SU-DHL-6 (cell line): ENCODE data around the gene B3GNT9.

ENCODE experiments used
- H2AFZ ChIP-seq: fragments of 200-600 bp; sonication (generic); 2 replicates; pipeline ENCODE4 v1.6.1; 2014; ENCODE audit warnings: low read depth, mild to moderate bottlenecking, moderate library complexity, mixed read lengths, antibody characterized with exemption, low read length; ENCODE audit not compliant: severe bottlenecking
- H3F3A ChIP-seq: fragments of 200-600 bp; shearing (Covaris generic); 2 replicates; pipeline ENCODE4 v1.6.0; 2016; ENCODE audit warnings: antibody characterized with exemption, mild to moderate bottlenecking; ENCODE audit not compliant: insufficient read depth
- H3K27ac ChIP-seq: fragments of 200-600 bp; sonication (generic); 2 replicates; pipeline ENCODE4 v1.5.1; 2016; ENCODE audit warnings: low read depth, mild to moderate bottlenecking, low read length, moderate library complexity, mixed read lengths
- H3K27me3 ChIP-seq: fragments of 200-600 bp; sonication (generic), shearing (Covaris generic); 2 replicates; pipeline ENCODE4 v1.6.0; 2014; ENCODE audit warnings: mild to moderate bottlenecking, low read length
- H3K36me3 ChIP-seq: fragments of 200-600 bp; sonication (generic); 2 replicates; pipeline ENCODE4 v1.6.1; 2014; ENCODE audit warnings: mild to moderate bottlenecking, low read length, mixed read lengths
- H3K4me2 ChIP-seq: fragments of 300-600, 200-600 bp; shearing (Covaris generic), sonication (generic); 2 replicates; pipeline ENCODE4 v1.6.0; 2014; ENCODE audit warnings: low read length, low read depth, mild to moderate bottlenecking; ENCODE audit not compliant: poor library complexity, severe bottlenecking
- H3K4me3 ChIP-seq: fragments of 200-600 bp; sonication (generic); 2 replicates; pipeline ENCODE4 v1.5.1; 2014; ENCODE audit warnings: antibody characterized with exemption, low read length, mild to moderate bottlenecking, mixed read lengths; ENCODE audit not compliant: insufficient read depth, poor library complexity, severe bottlenecking
- H3K79me2 ChIP-seq: fragments of 200-600 bp; sonication (generic); 2 replicates; pipeline ENCODE4 v1.6.1; 2014; ENCODE audit warnings: mild to moderate bottlenecking, low read length, moderate library complexity; ENCODE audit not compliant: insufficient read depth
- H3K9ac ChIP-seq: fragments of 200-600 bp; sonication (generic); 2 replicates; pipeline ENCODE4 v1.7.0; 2014; ENCODE audit warnings: mild to moderate bottlenecking, low read length
- H3K9me2 ChIP-seq: fragments of 200-600 bp; sonication (generic); replicated peaks from 2 replicates; pipeline ENCODE4 v1.6.1; 2014; ENCODE audit warnings: low read length; ENCODE audit not compliant: insufficient read depth
- H3K9me3 ChIP-seq: fragments of 200-600 bp; sonication (generic); 2 replicates; pipeline ENCODE4 v1.6.1; 2014; ENCODE audit warnings: low read length, mixed read lengths; ENCODE audit not compliant: insufficient read depth
- H4K20me1 ChIP-seq: fragments of 200-600 bp; sonication (generic); 2 replicates; pipeline ENCODE4 v1.6.1; 2014; ENCODE audit warnings: low read depth, mild to moderate bottlenecking, antibody characterized with exemption, low read length, moderate library complexity, mixed read lengths
- EZH2phosphoT487 ChIP-seq: fragments of 200-600 bp; sonication (generic), shearing (Covaris generic); conservative IDR thresholded peaks from 2 replicates; pipeline ENCODE4 v1.6.1; 2018; ENCODE audit warnings: mild to moderate bottlenecking, antibody characterized with exemption, low read length, moderate library complexity, mixed read lengths
- TF ChIP-seq, protein P1 (sequence below): fragments of 200-600 bp; sonication (generic); IDR thresholded peaks from one replicate; pipeline ENCODE4 v1.5.1; 2017; ENCODE audit warnings: antibody characterized with exemption, mild to moderate bottlenecking, low read length, moderate library complexity; ENCODE audit not compliant: insufficient read depth, poor library complexity, severe bottlenecking

Gene B3GNT9

DNA sequence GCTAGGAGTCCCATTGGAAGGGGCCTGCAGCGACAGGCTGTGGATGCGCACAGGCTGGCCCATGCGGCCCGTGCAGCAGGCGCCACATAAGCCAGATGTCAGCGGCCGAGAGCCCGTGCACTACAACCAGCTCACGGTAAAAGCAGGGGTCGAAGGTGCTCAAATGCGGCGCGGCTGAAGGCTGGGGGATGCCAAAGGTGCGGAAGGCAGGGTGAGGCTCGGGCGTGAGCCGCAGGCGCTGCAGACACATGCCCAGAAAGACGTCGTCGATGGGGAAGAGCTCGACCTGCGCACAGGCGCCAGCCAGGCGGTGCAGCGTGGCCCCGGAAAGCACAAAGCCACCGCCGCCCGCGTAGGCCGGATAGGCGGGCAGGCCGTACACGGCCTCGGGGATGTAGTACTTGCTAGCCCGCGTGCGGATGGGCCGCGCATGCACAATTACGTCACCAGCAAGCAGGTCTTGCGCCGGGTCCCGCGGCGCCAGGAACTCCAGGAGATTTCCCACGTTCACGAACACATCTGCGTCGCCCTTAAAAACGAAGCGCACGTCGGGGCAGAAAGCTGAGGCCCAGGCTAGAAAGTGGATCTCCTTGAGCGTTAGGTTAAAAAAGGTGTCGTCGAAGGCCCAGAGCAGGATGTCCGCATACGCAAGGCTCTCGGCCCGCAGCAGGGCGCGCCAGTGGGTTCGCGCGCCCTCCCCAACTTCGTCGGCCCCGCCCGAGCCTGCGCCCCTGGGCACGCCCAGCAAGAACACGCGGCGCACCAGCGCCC is 1.3 kb downstream of the B3GNT9 start:
- Histone ChIP-seq H3K9me3 (no peaks in the 10 kb centered on the region), H3K9me2 (no peaks in the 10 kb centered on the region), H3K4me2 (no peak overlapping the region), H3K27ac (no peak overlapping the region), H3K36me3 (no peaks in the 10 kb centered on the region), H3F3A (no peaks in the 10 kb centered on the region), H3K4me3 (no peak overlapping the region), H2AFZ (no peak overlapping the region), H3K9ac (no peak overlapping the region), H3K27me3 (no peaks in the 10 kb centered on the region), H3K79me2 (no peaks in the 10 kb centered on the region), H4K20me1 (no peaks in the 10 kb centered on the region)
- TF ChIP-seq, protein P1, sequence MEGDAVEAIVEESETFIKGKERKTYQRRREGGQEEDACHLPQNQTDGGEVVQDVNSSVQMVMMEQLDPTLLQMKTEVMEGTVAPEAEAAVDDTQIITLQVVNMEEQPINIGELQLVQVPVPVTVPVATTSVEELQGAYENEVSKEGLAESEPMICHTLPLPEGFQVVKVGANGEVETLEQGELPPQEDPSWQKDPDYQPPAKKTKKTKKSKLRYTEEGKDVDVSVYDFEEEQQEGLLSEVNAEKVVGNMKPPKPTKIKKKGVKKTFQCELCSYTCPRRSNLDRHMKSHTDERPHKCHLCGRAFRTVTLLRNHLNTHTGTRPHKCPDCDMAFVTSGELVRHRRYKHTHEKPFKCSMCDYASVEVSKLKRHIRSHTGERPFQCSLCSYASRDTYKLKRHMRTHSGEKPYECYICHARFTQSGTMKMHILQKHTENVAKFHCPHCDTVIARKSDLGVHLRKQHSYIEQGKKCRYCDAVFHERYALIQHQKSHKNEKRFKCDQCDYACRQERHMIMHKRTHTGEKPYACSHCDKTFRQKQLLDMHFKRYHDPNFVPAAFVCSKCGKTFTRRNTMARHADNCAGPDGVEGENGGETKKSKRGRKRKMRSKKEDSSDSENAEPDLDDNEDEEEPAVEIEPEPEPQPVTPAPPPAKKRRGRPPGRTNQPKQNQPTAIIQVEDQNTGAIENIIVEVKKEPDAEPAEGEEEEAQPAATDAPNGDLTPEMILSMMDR: no peak
- no peak for TF ChIP-seq EZH2phosphoT487

DNA sequence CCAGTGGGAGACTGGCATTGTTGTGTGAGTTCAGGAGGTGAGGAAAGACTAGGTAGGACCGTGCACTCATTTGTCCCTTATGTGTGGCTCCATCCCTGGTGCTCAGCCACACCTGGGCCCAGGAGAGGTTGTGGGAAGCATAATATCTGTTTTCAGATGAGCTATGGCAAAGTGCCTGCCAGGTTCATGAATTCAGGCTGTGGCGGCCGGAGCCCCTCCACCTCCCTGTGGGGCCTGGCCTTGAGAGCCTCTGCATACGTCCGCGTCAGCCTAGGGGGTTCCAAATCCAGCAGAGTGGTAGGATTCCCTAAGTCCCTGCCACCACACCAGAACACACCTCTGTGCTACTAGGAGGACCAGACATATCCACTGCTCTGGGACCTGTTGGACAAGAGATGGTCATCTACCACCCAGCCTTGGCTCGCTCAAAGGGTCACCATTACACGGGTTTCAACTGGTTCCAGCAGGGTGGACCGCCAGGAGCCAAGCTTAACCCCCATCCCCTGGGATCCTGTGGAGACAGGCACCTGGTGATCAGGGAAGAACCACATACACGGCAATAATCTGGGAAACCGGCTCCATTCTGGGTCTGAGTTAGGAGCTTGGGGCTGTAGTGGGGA is 2.0 kb downstream of the B3GNT9 start:
- H4K20me1 ChIP-seq: no peaks in the 10 kb centered on the region
- no peak overlapping the region for H3K9ac ChIP-seq
- no peak overlapping the region for H2AFZ ChIP-seq
- no peaks in the 10 kb centered on the region for H3K36me3 ChIP-seq
- no peaks in the 10 kb centered on the region for H3K9me3 ChIP-seq
- H3K4me2 ChIP-seq: no peak overlapping the region
- TF ChIP-seq, protein P1: no peak
- no peak for TF ChIP-seq EZH2phosphoT487
- no peak overlapping the region for H3K4me3 ChIP-seq
- no peaks in the 10 kb centered on the region for H3F3A ChIP-seq
- H3K79me2 ChIP-seq: no peaks in the 10 kb centered on the region
- no peaks in the 10 kb centered on the region for H3K27me3 ChIP-seq
- H3K9me2 ChIP-seq: no peaks in the 10 kb centered on the region
- no peak overlapping the region for H3K27ac ChIP-seq

DNA sequence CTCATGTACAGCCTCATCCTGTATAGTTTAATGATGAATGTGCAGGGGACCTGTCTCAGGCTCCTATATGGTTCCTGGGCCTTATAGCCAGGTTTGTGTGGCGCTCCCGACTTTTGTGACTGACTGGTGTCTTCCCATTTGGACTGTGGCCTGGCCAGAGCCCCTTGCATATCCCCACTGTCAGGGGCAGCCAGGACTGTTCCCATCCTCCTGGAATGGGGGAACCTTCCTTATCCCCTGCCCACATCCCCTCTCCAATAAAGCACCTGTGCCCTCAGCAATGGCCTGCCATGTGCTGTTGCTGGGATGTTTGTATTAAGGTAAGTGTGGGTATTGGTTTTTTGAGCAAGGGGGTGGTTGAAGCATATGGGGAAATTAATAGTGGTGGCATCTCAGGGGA is 2.6 kb downstream of the B3GNT9 start:
- no peak overlapping the region for H3K27ac ChIP-seq
- no peak overlapping the region for H3K9ac ChIP-seq
- no peaks in the 10 kb centered on the region for H3K79me2 ChIP-seq
- H3K9me3 ChIP-seq: no peaks in the 10 kb centered on the region
- TF ChIP-seq, protein P1: no peak
- TF ChIP-seq EZH2phosphoT487: no peak
- H3K27me3 ChIP-seq: no peaks in the 10 kb centered on the region
- H3K4me2 ChIP-seq: no peak overlapping the region
- no peak overlapping the region for H2AFZ ChIP-seq
- no peaks in the 10 kb centered on the region for H3F3A ChIP-seq
- H4K20me1 ChIP-seq: no peaks in the 10 kb centered on the region
- H3K9me2 ChIP-seq: no peaks in the 10 kb centered on the region
- H3K4me3 ChIP-seq: no peak overlapping the region
- no peaks in the 10 kb centered on the region for H3K36me3 ChIP-seq
